ENCODE results near the gene KLK8. TPM values are rescaled to one million over a fixed set of nuclear protein-coding genes. Genes with fewer than 3 reads are reported as not detected.

The KLK8 gene
- total RNA-seq, 1 experiment from 2014 or later, result not detected

- no peak for DNase-seq (ENCODE audit: low read depth)
These were observed 51.5 kb downstream of the KLK8 start for GRCh38 chr19:50949861-50950260.

GRCh38 chr19:50947123-50947522 lies 54.3 kb downstream of the KLK8 start:
- DNase-seq (ENCODE audit: low read depth), result no peak

Other genes with a start within 250 kb of the KLK8 start
- not detected in 2 replicates for gene GPR32, start 231.1 kb downstream of the KLK8 start, total RNA-seq (2014; rRNA removed)
- gene ACP4, start 211.2 kb downstream of the KLK8 start, total RNA-seq (2014; rRNA removed), result not detected in 2 replicates
- gene KLK1, start 177.8 kb downstream of the KLK8 start, total RNA-seq (2014; rRNA removed), result not detected in 2 replicates
- gene KLK15, start 168.0 kb downstream of the KLK8 start, total RNA-seq (2014; rRNA removed), result not detected in 2 replicates
- not detected in 2 replicates for gene KLK3, start 146.7 kb downstream of the KLK8 start, total RNA-seq (2014; rRNA removed)
- gene KLK2, start 128.2 kb downstream of the KLK8 start, total RNA-seq (2014; rRNA removed), result not detected in 2 replicates
- gene KLK4, start 90.2 kb downstream of the KLK8 start, total RNA-seq (2014; rRNA removed), result not detected in 2 replicates
- gene KLK5, start 48.6 kb downstream of the KLK8 start, total RNA-seq (2014; rRNA removed), result not detected in 2 replicates
- not detected in 2 replicates for gene KLK6, start 32.0 kb downstream of the KLK8 start, total RNA-seq (2014; rRNA removed)
- gene KLK7, start 17.7 kb downstream of the KLK8 start, total RNA-seq (2014; rRNA removed), result not detected in 2 replicates
- gene KLK10, start 18.1 kb upstream of the KLK8 start, total RNA-seq (2014; rRNA removed), result not detected in 2 replicates
- not detected in 2 replicates for gene KLK11, start 25.0 kb upstream of the KLK8 start, total RNA-seq (2014; rRNA removed)
- gene KLK12, start 33.4 kb upstream of the KLK8 start, total RNA-seq (2014; rRNA removed), result not detected in 2 replicates
- gene KLK13, start 63.5 kb upstream of the KLK8 start, total RNA-seq (2014; rRNA removed), result not detected in 2 replicates
- not detected in 2 replicates for gene KLK14, start 81.3 kb upstream of the KLK8 start, total RNA-seq (2014; rRNA removed)
- 13.8 and 13.9 TPM in 2 replicates for gene CTU1, start 106.8 kb upstream of the KLK8 start, total RNA-seq (2014; rRNA removed)
- not detected in 2 replicates for gene SIGLEC9, start 123.3 kb upstream of the KLK8 start, total RNA-seq (2014; rRNA removed)
- not detected in 2 replicates for gene SIGLEC7, start 140.7 kb upstream of the KLK8 start, total RNA-seq (2014; rRNA removed)
- gene CD33, start 223.5 kb upstream of the KLK8 start, total RNA-seq (2014; rRNA removed), result 0.11 and 1.3 TPM in 2 replicates
- gene SIGLECL1, start 249.5 kb upstream of the KLK8 start, total RNA-seq (2014; rRNA removed), result not detected in 2 replicates

Measured in LHCN-M2 (cell line).